ENCODE data around the gene MAU2. TPM values are rescaled to one million over a fixed set of nuclear protein-coding genes. Genes with fewer than 3 reads are reported as not detected.

The MAU2 gene
- total RNA-seq, 1 donor from 2014 or later, result 75.7 TPM

DNA sequence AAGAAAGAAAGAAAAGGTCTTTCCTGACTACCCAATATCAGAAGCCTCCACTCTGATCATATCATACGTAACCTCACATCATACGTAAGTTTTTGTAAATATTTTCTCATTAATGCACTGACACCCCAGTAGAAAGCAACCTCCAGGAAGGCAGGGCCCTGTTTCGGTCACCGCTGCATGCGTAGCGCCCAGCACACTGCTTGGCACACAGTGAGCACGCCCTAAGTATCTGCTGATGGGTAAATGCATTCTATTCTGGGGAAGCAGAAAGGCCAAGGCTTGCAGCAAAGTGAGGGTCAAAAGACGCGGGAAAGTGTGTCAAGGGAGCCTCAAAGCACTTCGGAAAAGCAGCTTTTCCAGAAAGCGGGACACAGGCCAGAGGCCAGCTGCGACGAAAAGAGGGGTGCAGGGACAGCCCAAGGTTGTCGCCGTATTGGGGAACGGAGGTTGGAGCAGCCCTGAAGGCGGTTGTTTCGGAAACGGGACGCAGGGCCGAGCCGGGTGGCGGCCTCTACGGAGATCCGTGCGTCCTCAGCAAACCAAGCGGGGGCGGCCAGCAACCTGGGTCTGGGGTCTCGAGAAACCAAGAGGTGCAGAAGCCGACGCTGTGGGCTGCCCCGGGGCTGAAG lies 783 bp upstream of the MAU2 start:
- peaks cover 23% of the 10 kb centered on the region for H3K36me3 Mint-ChIP-seq (ENCODE audit: unreplicated experiment)
- peak overlapping the region; percentile 98 for H3K4me3 Mint-ChIP-seq (ENCODE audit: unreplicated experiment)
- DNase-seq (ENCODE audit: extremely low spot score, unreplicated experiment), result no peak
- TF ChIP-seq, protein P1, sequence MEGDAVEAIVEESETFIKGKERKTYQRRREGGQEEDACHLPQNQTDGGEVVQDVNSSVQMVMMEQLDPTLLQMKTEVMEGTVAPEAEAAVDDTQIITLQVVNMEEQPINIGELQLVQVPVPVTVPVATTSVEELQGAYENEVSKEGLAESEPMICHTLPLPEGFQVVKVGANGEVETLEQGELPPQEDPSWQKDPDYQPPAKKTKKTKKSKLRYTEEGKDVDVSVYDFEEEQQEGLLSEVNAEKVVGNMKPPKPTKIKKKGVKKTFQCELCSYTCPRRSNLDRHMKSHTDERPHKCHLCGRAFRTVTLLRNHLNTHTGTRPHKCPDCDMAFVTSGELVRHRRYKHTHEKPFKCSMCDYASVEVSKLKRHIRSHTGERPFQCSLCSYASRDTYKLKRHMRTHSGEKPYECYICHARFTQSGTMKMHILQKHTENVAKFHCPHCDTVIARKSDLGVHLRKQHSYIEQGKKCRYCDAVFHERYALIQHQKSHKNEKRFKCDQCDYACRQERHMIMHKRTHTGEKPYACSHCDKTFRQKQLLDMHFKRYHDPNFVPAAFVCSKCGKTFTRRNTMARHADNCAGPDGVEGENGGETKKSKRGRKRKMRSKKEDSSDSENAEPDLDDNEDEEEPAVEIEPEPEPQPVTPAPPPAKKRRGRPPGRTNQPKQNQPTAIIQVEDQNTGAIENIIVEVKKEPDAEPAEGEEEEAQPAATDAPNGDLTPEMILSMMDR (IDR thresholded peaks at IDR 0.05), result no peak
- peak overlapping the region; percentile 100 for H3K27ac Mint-ChIP-seq (ENCODE audit: unreplicated experiment)
- no peaks in the 10 kb centered on the region for H3K27me3 Mint-ChIP-seq (ENCODE audit: unreplicated experiment)
- H3K4me1 Mint-ChIP-seq (ENCODE audit: unreplicated experiment), result peaks cover 31% of the 10 kb centered on the region
- H3K9me3 Mint-ChIP-seq (ENCODE audit: unreplicated experiment), result no peaks in the 10 kb centered on the region

DNA sequence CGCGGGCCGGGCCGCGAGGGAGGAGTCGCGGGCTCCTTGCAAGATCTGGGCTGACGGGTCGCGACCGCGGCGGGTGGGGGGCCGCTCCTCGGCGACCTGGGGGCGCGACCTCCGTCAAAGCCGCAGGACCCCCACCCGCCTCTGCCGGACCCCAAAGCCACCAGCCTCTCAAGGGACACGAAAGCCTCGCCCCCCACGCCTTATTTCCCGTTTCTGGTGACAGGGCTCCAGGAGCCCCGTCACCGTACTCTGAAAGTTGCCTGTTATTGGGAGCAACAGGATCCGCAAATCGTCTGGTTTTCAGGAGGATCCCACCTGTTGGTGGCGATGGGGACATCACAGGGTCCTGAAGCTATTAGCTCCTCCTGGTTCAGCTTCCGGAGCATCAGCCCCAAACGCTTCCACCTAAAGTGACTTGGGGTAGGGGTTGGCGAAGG lies 530 bp downstream of the MAU2 start:
- H3K4me3 Mint-ChIP-seq (ENCODE audit: unreplicated experiment), result peak overlapping the region; percentile 98
- DNase-seq (ENCODE audit: extremely low spot score, unreplicated experiment), result no peak
- no peaks in the 10 kb centered on the region for H3K27me3 Mint-ChIP-seq (ENCODE audit: unreplicated experiment)
- TF ChIP-seq, protein P1 (IDR thresholded peaks at IDR 0.05), result no peak
- H3K4me1 Mint-ChIP-seq (ENCODE audit: unreplicated experiment), result peaks cover 31% of the 10 kb centered on the region
- H3K36me3 Mint-ChIP-seq (ENCODE audit: unreplicated experiment), result peaks cover 21% of the 10 kb centered on the region
- H3K27ac Mint-ChIP-seq (ENCODE audit: unreplicated experiment), result peak overlapping the region; percentile 88
- no peaks in the 10 kb centered on the region for H3K9me3 Mint-ChIP-seq (ENCODE audit: unreplicated experiment)

DNA sequence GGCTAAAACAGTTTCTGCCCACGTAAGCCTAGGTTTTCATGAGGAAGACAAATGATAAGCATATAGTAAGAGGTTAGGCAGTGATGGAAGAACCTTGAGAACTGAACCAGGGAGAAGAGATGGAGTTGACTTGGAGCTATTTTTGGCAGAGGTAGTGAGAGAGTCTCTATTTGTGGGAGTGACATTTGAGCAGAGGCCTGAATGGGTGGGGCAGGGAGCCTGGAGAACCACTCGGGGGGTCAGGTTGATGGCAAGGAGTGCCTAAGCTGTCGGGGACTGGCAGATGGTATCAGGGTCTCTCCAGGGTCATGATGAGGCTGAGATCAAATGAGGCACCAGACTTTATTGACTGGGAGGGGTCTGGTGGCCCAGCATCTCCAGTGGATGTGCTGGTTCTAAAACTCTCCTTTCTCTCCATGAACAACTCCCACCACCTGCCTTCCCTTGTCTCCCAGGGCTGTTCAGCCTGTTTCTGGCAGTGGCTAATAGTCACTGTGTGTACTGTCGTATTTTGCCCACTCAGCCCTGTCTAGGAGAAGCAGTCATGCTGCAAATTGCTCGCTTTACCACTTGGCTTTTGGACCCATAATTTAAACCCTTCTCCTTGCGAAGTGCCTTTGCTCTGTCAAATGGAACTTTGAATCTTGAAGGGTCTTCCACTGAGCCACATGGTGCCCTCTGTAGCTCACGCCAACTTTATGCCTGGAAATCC lies 3.6 kb downstream of the MAU2 start:
- H3K27me3 Mint-ChIP-seq (ENCODE audit: unreplicated experiment), result no peaks in the 10 kb centered on the region
- no peak for DNase-seq (ENCODE audit: extremely low spot score, unreplicated experiment)
- no peak overlapping the region for H3K4me3 Mint-ChIP-seq (ENCODE audit: unreplicated experiment)
- no peaks in the 10 kb centered on the region for H3K9me3 Mint-ChIP-seq (ENCODE audit: unreplicated experiment)
- peaks cover 22% of the 10 kb centered on the region for H3K4me1 Mint-ChIP-seq (ENCODE audit: unreplicated experiment)
- H3K36me3 Mint-ChIP-seq (ENCODE audit: unreplicated experiment), result peaks cover 24% of the 10 kb centered on the region
- peak overlapping the region; percentile 32 for H3K27ac Mint-ChIP-seq (ENCODE audit: unreplicated experiment)
- TF ChIP-seq, protein P1 (IDR thresholded peaks at IDR 0.05), result no peak

DNA sequence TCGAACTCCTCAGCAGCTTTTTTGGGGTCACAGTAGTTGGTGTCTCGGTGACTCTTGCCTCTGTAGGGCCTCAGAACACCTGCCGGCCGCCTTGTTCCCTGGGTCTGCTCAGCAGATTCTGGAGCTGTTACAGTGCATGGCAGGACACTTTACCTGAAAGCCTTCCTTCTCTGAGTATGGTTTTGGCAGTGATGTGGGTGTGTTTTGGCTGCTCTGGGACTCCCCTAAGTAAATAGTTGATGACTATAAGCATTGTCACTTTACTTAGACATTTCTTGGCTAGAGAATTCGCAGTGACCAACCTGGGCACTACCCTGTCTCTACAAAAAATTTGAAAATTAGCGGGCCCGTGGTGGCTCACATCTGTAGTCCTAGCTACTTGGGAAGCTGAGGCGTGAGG lies 7.0 kb downstream of the MAU2 start:
- Mint-ChIP-seq H3K9me3 (ENCODE audit: unreplicated experiment) (no peaks in the 10 kb centered on the region), H3K4me1 (ENCODE audit: unreplicated experiment) (peaks cover 5% of the 10 kb centered on the region), H3K27me3 (ENCODE audit: unreplicated experiment) (no peaks in the 10 kb centered on the region), H3K27ac (ENCODE audit: unreplicated experiment) (no peak overlapping the region), H3K36me3 (ENCODE audit: unreplicated experiment) (peaks cover 28% of the 10 kb centered on the region), H3K4me3 (ENCODE audit: unreplicated experiment) (no peak overlapping the region)
- DNase-seq (ENCODE audit: extremely low spot score, unreplicated experiment), result no peak
- TF ChIP-seq, protein P1 (IDR thresholded peaks at IDR 0.05), result no peak

DNA sequence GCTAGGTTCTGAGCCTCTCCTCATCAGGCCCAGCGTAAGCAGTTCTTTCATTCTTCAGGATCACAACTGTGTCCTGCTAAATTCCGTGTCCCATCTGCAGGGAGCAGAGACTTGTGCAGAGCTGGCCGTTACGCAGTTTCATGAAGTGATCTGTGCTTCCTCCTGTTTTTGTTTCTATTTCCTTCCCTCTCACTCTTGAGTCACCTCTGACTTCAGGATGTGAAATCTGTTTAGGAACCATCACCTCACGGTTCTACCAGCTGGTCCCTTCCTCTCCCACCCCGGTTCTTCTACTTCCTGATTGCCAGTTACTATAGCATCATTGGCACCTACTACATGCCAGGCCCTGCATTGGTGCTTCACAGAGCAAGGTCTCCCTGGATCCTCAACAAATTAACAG lies 8.5 kb downstream of the MAU2 start:
- Mint-ChIP-seq H3K4me3 (ENCODE audit: unreplicated experiment) (no peak overlapping the region), H3K27ac (ENCODE audit: unreplicated experiment) (no peak overlapping the region), H3K27me3 (ENCODE audit: unreplicated experiment) (no peaks in the 10 kb centered on the region), H3K4me1 (ENCODE audit: unreplicated experiment) (peaks cover 5% of the 10 kb centered on the region), H3K36me3 (ENCODE audit: unreplicated experiment) (peaks cover 22% of the 10 kb centered on the region), H3K9me3 (ENCODE audit: unreplicated experiment) (no peaks in the 10 kb centered on the region)
- DNase-seq (ENCODE audit: extremely low spot score, unreplicated experiment), result no peak
- TF ChIP-seq, protein P1 (IDR thresholded peaks at IDR 0.05), result no peak

Measured in osteocyte (in vitro differentiated cells).